HepG2 (cell line): ENCODE results near the gene GRB10. TPM values are rescaled to one million over a fixed set of nuclear protein-coding genes. Genes with fewer than 3 reads are reported as not detected.
A peak's percentile ranks its signal among the peaks of the same experiment; 100 is the strongest.

ENCODE experiments used
- FIP1L1 ChIP-seq: fragments of 200-400 bp; formaldehyde crosslinking; IDR thresholded peaks from 2 replicates; pipeline ENCODE4 v1.6.1; 2018; ENCODE audit warnings: low read depth, mild to moderate bottlenecking, low read length, moderate library complexity, borderline replicate concordance; ENCODE audit not compliant: insufficient read depth
- GTF3A ChIP-seq: sonication (generic); formaldehyde crosslinking; conservative IDR thresholded peaks from 2 replicates; pipeline ENCODE4 v1.4.0; 2020; ENCODE audit warnings: mild to moderate bottlenecking, missing genetic modification reagents
- KLF11 ChIP-seq: IDR thresholded peaks from 2 replicates; pipeline ENCODE4 v1.6.1; 2016; ENCODE audit warnings: missing compliant biosample characterization
- POLR2AphosphoS5 ChIP-seq: IDR thresholded peaks from 2 replicates; pipeline ENCODE4 v1.6.1; 2012; ENCODE audit warnings: low read depth, low read length
- ZC3H4 ChIP-seq: sonication (generic); formaldehyde crosslinking; IDR thresholded peaks from 2 replicates; pipeline ENCODE4 v1.4.0; 2020; ENCODE audit warnings: missing genetic modification reagents, borderline replicate concordance
- ZFP36 ChIP-seq: fragments of 150-350 bp; IDR thresholded peaks from 2 replicates; pipeline ENCODE4 v1.6.1; 2018; ENCODE audit warnings: borderline replicate concordance, low read length, low read depth; ENCODE audit not compliant: partially characterized antibody
- ZNF256 ChIP-seq: sonication (generic); formaldehyde crosslinking; conservative IDR thresholded peaks from 2 replicates; pipeline ENCODE4 v1.4.0; 2020; ENCODE audit warnings: missing genetic modification reagents
- ZNF383 ChIP-seq: sonication (generic); formaldehyde crosslinking; IDR thresholded peaks from 2 replicates; pipeline ENCODE4 v1.4.0; 2020; ENCODE audit warnings: missing genetic modification reagents, mild to moderate bottlenecking, borderline replicate concordance
- ZNF557 ChIP-seq: sonication (generic); formaldehyde crosslinking; IDR thresholded peaks from 2 replicates; pipeline ENCODE4 v1.4.0; 2020; ENCODE audit warnings: missing genetic modification reagents
- ZNF570 ChIP-seq: sonication (generic); formaldehyde crosslinking; IDR thresholded peaks from 2 replicates; pipeline ENCODE4 v1.4.0; 2020; ENCODE audit warnings: mild to moderate bottlenecking, missing genetic modification reagents, borderline replicate concordance
- ZNF629 ChIP-seq: sonication (generic); formaldehyde crosslinking; conservative IDR thresholded peaks from 2 replicates; pipeline ENCODE4 v1.5.0; 2020; ENCODE audit warnings: missing genetic modification reagents
- ZNF768 ChIP-seq: sonication (generic); formaldehyde crosslinking; IDR thresholded peaks from 2 replicates; pipeline ENCODE4 v1.4.0; 2020; ENCODE audit warnings: missing genetic modification reagents
- polyA plus RNA-seq, 8 experiments: library from polyadenylated mRNA; depleted of rRNA in 3 of 8; stranded (reverse) in 7 of 8; unstranded in 1 of 8; fragments of >200 nt; fragmentation: Illumina TruSeq in 4 of 8; extraction: Trizol in 4 of 8; gene quantifications; 2 replicates each; pipeline versions ENCODE4 v1.2.1 to v1.2.3, GENCODE V29; 2011 to 2016; ENCODE audit warnings: low read depth in 4 of 8, missing spikeins in 1 of 8, mixed read lengths in 1 of 8; ENCODE audit not compliant: insufficient read depth in 1 of 8
- total RNA-seq, 5 experiments: library from RNA; depleted of rRNA; stranded (reverse); fragments of >200 nt; fragmentation: Illumina TruSeq; extraction: Trizol; gene quantifications; 2 replicates each; pipeline ENCODE4 v1.2.3, GENCODE V29; 2016; ENCODE audit warnings: low read depth in 1 of 5
- TF ChIP-seq, protein P1 (sequence below): IDR thresholded peaks from 2 replicates; pipeline ENCODE4 v1.6.1; 2016; ENCODE audit warnings: low read depth, control low read depth
- TF ChIP-seq, protein P2 (sequence below): IDR thresholded peaks from 2 replicates; pipeline ENCODE4 v1.6.1; 2016; ENCODE audit warnings: missing genetic modification reagents, missing compliant biosample characterization
- TF ChIP-seq, protein P3 (sequence below): sonication (generic); formaldehyde crosslinking; IDR thresholded peaks from 2 replicates; pipeline ENCODE4 v1.4.0; 2020; ENCODE audit warnings: low read depth, missing genetic modification reagents
- TF ChIP-seq, protein P4 (sequence below): sonication (generic); formaldehyde crosslinking; IDR thresholded peaks from 2 replicates; pipeline ENCODE4 v1.5.0; 2020; ENCODE audit warnings: mild to moderate bottlenecking, missing genetic modification reagents
- TF ChIP-seq, protein P5 (sequence below), 2 experiments: IDR thresholded peaks; 2 replicates each; pipeline ENCODE4 v1.6.1; 2011 to 2012; ENCODE audit warnings: low read length in 2 of 2, borderline replicate concordance in 1 of 2, low read depth in 1 of 2, mild to moderate bottlenecking in 1 of 2, moderate library complexity in 1 of 2

GRB10 gene
- total and polyA plus RNA-seq, 2 of the 13 experiments (the other 11 are each of a cell fraction or from before 2014, with no cell fraction given) = 4.0 to 6.8 TPM

DNA sequence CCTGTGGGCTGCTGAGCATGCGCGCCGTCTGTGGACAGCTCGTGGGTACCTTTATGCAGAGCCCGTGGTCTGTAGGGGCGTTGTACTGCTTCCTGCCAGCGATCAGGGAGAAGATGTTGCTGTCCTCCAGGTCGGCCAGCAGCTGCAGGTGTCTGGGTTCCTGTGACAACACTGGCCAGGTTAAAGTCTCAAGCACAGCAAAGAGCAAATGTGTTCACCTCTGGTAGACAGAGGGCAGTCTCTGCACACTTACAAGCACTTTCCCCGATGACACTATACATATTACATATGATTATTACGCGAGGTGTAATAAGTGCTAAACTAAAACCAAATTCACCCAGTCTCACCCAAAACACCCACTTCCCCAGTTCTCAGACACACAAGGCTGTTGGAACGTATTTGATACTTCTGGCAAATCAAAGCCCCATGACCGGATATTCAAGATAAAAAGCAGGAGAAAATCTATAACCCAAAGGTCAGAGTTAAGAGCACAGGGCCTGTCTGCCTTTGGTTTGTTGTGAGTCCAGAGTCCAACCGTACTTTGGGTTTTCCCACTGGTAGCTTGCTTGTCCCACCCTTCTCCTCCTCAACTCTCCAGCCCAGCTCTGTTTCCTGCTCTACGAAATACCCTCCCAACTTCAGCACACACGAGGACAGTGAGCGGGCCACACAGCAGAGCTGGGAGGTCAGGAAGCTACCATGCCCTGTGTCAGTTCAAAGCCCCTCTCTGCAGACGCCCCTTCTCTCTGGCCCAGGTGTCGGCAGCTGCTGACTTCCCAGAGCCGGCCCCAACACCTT, 167.8 kb downstream of the GRB10 start (continued):
- TF ChIP-seq KLF11 = no peak
- no peak for TF ChIP-seq FIP1L1
- no peak for TF ChIP-seq ZC3H4 (CRISPR knock-in tag)
- no peak for TF ChIP-seq ZNF629
- no peak for TF ChIP-seq ZNF256
- TF ChIP-seq, protein P1, sequence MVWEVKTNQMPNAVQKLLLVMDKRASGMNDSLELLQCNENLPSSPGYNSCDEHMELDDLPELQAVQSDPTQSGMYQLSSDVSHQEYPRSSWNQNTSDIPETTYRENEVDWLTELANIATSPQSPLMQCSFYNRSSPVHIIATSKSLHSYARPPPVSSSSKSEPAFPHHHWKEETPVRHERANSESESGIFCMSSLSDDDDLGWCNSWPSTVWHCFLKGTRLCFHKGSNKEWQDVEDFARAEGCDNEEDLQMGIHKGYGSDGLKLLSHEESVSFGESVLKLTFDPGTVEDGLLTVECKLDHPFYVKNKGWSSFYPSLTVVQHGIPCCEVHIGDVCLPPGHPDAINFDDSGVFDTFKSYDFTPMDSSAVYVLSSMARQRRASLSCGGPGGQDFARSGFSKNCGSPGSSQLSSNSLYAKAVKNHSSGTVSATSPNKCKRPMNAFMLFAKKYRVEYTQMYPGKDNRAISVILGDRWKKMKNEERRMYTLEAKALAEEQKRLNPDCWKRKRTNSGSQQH (CRISPR knock-in tag) = no peak; the same call in 1 of the 2 replicates
- TF ChIP-seq, protein P2, sequence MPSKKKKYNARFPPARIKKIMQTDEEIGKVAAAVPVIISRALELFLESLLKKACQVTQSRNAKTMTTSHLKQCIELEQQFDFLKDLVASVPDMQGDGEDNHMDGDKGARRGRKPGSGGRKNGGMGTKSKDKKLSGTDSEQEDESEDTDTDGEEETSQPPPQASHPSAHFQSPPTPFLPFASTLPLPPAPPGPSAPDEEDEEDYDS (CRISPR knock-in tag) = no peak
- no peak for TF ChIP-seq ZNF570
- TF ChIP-seq ZNF383 = no peak
- TF ChIP-seq POLR2AphosphoS5 = no peak
- TF ChIP-seq, protein P3, sequence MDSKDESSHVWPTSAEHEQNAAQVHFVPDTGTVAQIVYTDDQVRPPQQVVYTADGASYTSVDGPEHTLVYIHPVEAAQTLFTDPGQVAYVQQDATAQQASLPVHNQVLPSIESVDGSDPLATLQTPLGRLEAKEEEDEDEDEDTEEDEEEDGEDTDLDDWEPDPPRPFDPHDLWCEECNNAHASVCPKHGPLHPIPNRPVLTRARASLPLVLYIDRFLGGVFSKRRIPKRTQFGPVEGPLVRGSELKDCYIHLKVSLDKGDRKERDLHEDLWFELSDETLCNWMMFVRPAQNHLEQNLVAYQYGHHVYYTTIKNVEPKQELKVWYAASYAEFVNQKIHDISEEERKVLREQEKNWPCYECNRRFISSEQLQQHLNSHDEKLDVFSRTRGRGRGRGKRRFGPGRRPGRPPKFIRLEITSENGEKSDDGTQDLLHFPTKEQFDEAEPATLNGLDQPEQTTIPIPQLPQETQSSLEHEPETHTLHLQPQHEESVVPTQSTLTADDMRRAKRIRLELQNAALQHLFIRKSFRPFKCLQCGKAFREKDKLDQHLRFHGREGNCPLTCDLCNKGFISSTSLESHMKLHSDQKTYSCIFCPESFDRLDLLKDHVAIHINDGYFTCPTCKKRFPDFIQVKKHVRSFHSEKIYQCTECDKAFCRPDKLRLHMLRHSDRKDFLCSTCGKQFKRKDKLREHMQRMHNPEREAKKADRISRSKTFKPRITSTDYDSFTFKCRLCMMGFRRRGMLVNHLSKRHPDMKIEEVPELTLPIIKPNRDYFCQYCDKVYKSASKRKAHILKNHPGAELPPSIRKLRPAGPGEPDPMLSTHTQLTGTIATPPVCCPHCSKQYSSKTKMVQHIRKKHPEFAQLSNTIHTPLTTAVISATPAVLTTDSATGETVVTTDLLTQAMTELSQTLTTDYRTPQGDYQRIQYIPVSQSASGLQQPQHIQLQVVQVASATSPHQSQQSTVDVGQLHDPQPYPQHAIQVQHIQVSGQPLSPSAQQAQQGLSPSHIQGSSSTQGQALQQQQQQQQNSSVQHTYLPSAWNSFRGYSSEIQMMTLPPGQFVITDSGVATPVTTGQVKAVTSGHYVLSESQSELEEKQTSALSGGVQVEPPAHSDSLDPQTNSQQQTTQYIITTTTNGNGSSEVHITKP (CRISPR knock-in tag) = no peak
- TF ChIP-seq GTF3A (CRISPR knock-in tag) = no peak
- no peak for TF ChIP-seq ZNF557 (CRISPR knock-in tag)
- no peak for TF ChIP-seq ZFP36
- no peak for TF ChIP-seq ZNF768 (CRISPR knock-in tag)
- TF ChIP-seq, protein P4, sequence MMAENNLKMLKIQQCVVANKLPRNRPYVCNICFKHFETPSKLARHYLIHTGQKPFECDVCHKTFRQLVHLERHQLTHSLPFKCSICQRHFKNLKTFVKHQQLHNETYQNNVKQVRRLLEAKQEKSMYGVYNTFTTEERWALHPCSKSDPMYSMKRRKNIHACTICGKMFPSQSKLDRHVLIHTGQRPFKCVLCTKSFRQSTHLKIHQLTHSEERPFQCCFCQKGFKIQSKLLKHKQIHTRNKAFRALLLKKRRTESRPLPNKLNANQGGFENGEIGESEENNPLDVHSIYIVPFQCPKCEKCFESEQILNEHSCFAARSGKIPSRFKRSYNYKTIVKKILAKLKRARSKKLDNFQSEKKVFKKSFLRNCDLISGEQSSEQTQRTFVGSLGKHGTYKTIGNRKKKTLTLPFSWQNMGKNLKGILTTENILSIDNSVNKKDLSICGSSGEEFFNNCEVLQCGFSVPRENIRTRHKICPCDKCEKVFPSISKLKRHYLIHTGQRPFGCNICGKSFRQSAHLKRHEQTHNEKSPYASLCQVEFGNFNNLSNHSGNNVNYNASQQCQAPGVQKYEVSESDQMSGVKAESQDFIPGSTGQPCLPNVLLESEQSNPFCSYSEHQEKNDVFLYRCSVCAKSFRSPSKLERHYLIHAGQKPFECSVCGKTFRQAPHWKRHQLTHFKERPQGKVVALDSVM (CRISPR knock-in tag) = no peak
- TF ChIP-seq, protein P5, sequence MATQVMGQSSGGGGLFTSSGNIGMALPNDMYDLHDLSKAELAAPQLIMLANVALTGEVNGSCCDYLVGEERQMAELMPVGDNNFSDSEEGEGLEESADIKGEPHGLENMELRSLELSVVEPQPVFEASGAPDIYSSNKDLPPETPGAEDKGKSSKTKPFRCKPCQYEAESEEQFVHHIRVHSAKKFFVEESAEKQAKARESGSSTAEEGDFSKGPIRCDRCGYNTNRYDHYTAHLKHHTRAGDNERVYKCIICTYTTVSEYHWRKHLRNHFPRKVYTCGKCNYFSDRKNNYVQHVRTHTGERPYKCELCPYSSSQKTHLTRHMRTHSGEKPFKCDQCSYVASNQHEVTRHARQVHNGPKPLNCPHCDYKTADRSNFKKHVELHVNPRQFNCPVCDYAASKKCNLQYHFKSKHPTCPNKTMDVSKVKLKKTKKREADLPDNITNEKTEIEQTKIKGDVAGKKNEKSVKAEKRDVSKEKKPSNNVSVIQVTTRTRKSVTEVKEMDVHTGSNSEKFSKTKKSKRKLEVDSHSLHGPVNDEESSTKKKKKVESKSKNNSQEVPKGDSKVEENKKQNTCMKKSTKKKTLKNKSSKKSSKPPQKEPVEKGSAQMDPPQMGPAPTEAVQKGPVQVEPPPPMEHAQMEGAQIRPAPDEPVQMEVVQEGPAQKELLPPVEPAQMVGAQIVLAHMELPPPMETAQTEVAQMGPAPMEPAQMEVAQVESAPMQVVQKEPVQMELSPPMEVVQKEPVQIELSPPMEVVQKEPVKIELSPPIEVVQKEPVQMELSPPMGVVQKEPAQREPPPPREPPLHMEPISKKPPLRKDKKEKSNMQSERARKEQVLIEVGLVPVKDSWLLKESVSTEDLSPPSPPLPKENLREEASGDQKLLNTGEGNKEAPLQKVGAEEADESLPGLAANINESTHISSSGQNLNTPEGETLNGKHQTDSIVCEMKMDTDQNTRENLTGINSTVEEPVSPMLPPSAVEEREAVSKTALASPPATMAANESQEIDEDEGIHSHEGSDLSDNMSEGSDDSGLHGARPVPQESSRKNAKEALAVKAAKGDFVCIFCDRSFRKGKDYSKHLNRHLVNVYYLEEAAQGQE (IDR thresholded peaks at IDR 0.05; ENCODE audit: borderline replicate concordance in 1 of 2, low read depth in 1 of 2, low read length in 2 of 2) = 0 out of 4 replicates have a peak, but pooled peaks of 1 of the 2 experiments have one; percentile 25
